RWPE2 (cell line): ENCODE data around the gene LAMA2.

Source experiments
- ATAC-seq: fragments of 200-7000 bp; cut with Tn5 transposase; 3 replicates; pipeline ENCODE4 v1.9.1; 2021; ENCODE audit warnings: low read depth
- DNase-seq: peaks from one replicate; pipeline ENCODE4 v3.0.0-alpha.2; 2020; ENCODE audit warnings: low spot score
- H3K27ac ChIP-seq: fragments of 450-650 bp; 2 replicates; pipeline ENCODE4 v1.5.1; 2017; ENCODE audit warnings: mild to moderate bottlenecking; ENCODE audit not compliant: poor library complexity, severe bottlenecking
- H3K27me3 ChIP-seq: fragments of 250-450 bp; sonication (Bioruptor Pico); 2 replicates; pipeline ENCODE4 v1.5.1; 2021; ENCODE audit warnings: mild to moderate bottlenecking, moderate library complexity; ENCODE audit not compliant: insufficient read depth, poor library complexity, severe bottlenecking
- H3K36me3 ChIP-seq: fragments of 250-450 bp; sonication (Bioruptor Pico); 2 replicates; pipeline ENCODE4 v1.5.1; 2020; ENCODE audit warnings: low read depth, mild to moderate bottlenecking, moderate library complexity
- H3K4me1 ChIP-seq: fragments of 250-450 bp; sonication (Bioruptor Pico); 2 replicates; pipeline ENCODE4 v1.5.1; 2021; ENCODE audit warnings: mild to moderate bottlenecking, moderate library complexity; ENCODE audit not compliant: insufficient read depth, poor library complexity, severe bottlenecking
- H3K4me3 ChIP-seq: fragments of 250-450 bp; sonication (Bioruptor Pico); 2 replicates; pipeline ENCODE4 v1.5.1; 2021; ENCODE audit warnings: mild to moderate bottlenecking, moderate library complexity; ENCODE audit not compliant: severe bottlenecking
- H3K9me3 ChIP-seq: fragments of 250-450 bp; sonication (Bioruptor Pico); 2 replicates; pipeline ENCODE4 v1.5.1; 2021; ENCODE audit warnings: mild to moderate bottlenecking, moderate library complexity; ENCODE audit not compliant: severe bottlenecking
- CTCF ChIP-seq: fragments of 450-650 bp; IDR thresholded peaks from one replicate; pipeline ENCODE4 v1.5.1; 2017; ENCODE audit warnings: mild to moderate bottlenecking, moderate library complexity; ENCODE audit not compliant: poor library complexity, severe bottlenecking

LAMA2 gene

GRCh38 chr6:128929869-128930268, 46.9 kb downstream of the LAMA2 start:
- no peak overlapping the region for H3K27ac ChIP-seq
- H3K27me3 ChIP-seq, result no peaks in the 10 kb centered on the region
- H3K4me3 ChIP-seq, result no peak overlapping the region
- no peaks in the 10 kb centered on the region for H3K4me1 ChIP-seq
- no peak for DNase-seq
- ATAC-seq, result no peak
- H3K36me3 ChIP-seq, result no peaks in the 10 kb centered on the region
- TF ChIP-seq CTCF, result no peak
- H3K9me3 ChIP-seq, result no peaks in the 10 kb centered on the region

- H3K27me3 ChIP-seq, result no peaks in the 10 kb centered on the region
- no peaks in the 10 kb centered on the region for H3K36me3 ChIP-seq
- ATAC-seq (no peak), DNase-seq (no peak)
- TF ChIP-seq CTCF, result no peak
- no peaks in the 10 kb centered on the region for H3K9me3 ChIP-seq
- no peak overlapping the region for H3K4me3 ChIP-seq
- no peaks in the 10 kb centered on the region for H3K4me1 ChIP-seq
- no peak overlapping the region for H3K27ac ChIP-seq
Measured at GRCh38 chr6:128930321-128930720, 47.4 kb downstream of the LAMA2 start.

- ATAC-seq, result peak; percentile 84
- Histone ChIP-seq H3K27me3 (no peaks in the 10 kb centered on the region), H3K36me3 (no peaks in the 10 kb centered on the region), H3K27ac (no peak overlapping the region), H3K4me1 (no peaks in the 10 kb centered on the region), H3K4me3 (no peak overlapping the region), H3K9me3 (no peaks in the 10 kb centered on the region)
- no peak for TF ChIP-seq CTCF
- no peak for DNase-seq
Measured at GRCh38 chr6:128932061-128932460, 49.1 kb downstream of the LAMA2 start.

- Histone ChIP-seq H3K27me3 (no peaks in the 10 kb centered on the region), H3K36me3 (no peaks in the 10 kb centered on the region), H3K4me1 (no peaks in the 10 kb centered on the region), H3K4me3 (no peak overlapping the region), H3K27ac (no peak overlapping the region), H3K9me3 (no peaks in the 10 kb centered on the region)
- TF ChIP-seq CTCF, result no peak
- ATAC-seq, result no peak
- DNase-seq, result no peak
Measured at GRCh38 chr6:128950864-128951263, 67.9 kb downstream of the LAMA2 start.

GRCh38 chr6:128952902-128953301, 70.0 kb downstream of the LAMA2 start:
- H3K27me3 ChIP-seq, result no peaks in the 10 kb centered on the region
- no peaks in the 10 kb centered on the region for H3K4me1 ChIP-seq
- no peaks in the 10 kb centered on the region for H3K9me3 ChIP-seq
- DNase-seq (no peak), ATAC-seq (no peak)
- TF ChIP-seq CTCF, result no peak
- no peak overlapping the region for H3K4me3 ChIP-seq
- H3K36me3 ChIP-seq, result no peaks in the 10 kb centered on the region
- H3K27ac ChIP-seq, result no peak overlapping the region
